ENCODE results near the gene SMARCB1.

- TF ChIP-seq, protein P1, sequence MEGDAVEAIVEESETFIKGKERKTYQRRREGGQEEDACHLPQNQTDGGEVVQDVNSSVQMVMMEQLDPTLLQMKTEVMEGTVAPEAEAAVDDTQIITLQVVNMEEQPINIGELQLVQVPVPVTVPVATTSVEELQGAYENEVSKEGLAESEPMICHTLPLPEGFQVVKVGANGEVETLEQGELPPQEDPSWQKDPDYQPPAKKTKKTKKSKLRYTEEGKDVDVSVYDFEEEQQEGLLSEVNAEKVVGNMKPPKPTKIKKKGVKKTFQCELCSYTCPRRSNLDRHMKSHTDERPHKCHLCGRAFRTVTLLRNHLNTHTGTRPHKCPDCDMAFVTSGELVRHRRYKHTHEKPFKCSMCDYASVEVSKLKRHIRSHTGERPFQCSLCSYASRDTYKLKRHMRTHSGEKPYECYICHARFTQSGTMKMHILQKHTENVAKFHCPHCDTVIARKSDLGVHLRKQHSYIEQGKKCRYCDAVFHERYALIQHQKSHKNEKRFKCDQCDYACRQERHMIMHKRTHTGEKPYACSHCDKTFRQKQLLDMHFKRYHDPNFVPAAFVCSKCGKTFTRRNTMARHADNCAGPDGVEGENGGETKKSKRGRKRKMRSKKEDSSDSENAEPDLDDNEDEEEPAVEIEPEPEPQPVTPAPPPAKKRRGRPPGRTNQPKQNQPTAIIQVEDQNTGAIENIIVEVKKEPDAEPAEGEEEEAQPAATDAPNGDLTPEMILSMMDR (IDR thresholded peaks at IDR 0.05 in 8 of 11, conservative IDR thresholded peaks at IDR 0.05 in 3 of 11) = no peak
- TF ChIP-seq POLR2A (IDR thresholded peaks at IDR 0.05) = no peak
Observed at GRCh38 chr22:23750367-23750713, 36.4 kb upstream of the SMARCB1 start.
